Suprapubic skin (tissue), 4 donors: Measurements from ENCODE around the gene TRIM8.

ENCODE experiments used
- CTCF ChIP-seq, 2 donors: fragments of 200-600 bp in 1 of 2; fragments of 450-650 bp in 1 of 2; sonication (generic) in 1 of 2; IDR thresholded peaks; one replicate each; pipeline ENCODE4 v1.5.1; 2016 to 2019; ENCODE audit warnings: antibody characterized with exemption in 2 of 2, mild to moderate bottlenecking in 1 of 2, moderate library complexity in 1 of 2
- EP300 ChIP-seq: sonication (generic); formaldehyde crosslinking; IDR thresholded peaks from one replicate; pipeline ENCODE4 v1.6.1; 2017; ENCODE audit warnings: antibody characterized with exemption
- POLR2A ChIP-seq, 2 donors: fragments of 450-650 bp; IDR thresholded peaks; one replicate each; pipeline ENCODE4 v1.6.1; 2017; ENCODE audit warnings: antibody characterized with exemption in 2 of 2, mild to moderate bottlenecking in 2 of 2, moderate library complexity in 2 of 2
- POLR2AphosphoS5 ChIP-seq, 3 donors: sonication (generic); formaldehyde crosslinking; IDR thresholded peaks; one replicate each; pipeline ENCODE4 v1.6.1; 2017; ENCODE audit warnings: antibody characterized with exemption in 3 of 3

DNA sequence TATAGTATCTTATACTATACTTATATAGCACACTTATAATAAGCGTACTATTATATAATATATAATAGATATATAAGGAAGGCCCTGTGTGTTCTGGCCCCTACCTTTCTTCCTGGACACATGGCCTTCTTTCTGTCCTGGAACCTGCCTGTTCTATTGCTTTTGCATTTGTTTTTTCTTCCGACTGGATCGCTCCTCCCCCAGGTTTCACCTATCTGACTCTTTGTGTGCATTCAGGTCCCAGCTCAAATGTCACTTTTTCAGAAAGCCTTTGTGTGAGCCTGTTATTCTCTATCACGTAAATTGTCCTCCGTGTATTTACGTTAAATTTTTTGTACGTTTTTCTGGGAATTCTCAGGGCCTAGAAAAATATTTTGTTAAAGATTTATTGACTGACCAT lies 2.9 kb upstream of the TRIM8 start:
- TF ChIP-seq CTCF (IDR thresholded peaks at IDR 0.05): no peak
- TF ChIP-seq EP300: no peak
- no peak for TF ChIP-seq POLR2A (IDR thresholded peaks at IDR 0.05)
- TF ChIP-seq POLR2AphosphoS5 (IDR thresholded peaks at IDR 0.05): no peak
